Stimulated activated memory B cell treated with anti-CD40 and anti-IgM and Interleukin-4, amounts not matched to agents 10 μg/mL and 1 μg/mL and 100 μg/mL, for 72 hours (primary cell): ENCODE results near the gene AXIN1.

Experiments
- ATAC-seq: fragments of 150-1000 bp; cut with Tn5 transposase; 2 replicates; pipeline ENCODE4 v1.10.0; 2021
- H3K27ac Mint-ChIP-seq: one replicate; pipeline ENCODE4 v1.8.0; 2022; ENCODE audit warnings: mild to moderate bottlenecking, mixed read lengths
- H3K27me3 Mint-ChIP-seq: one replicate; pipeline ENCODE4 v1.8.0; 2022; ENCODE audit warnings: mixed read lengths
- H3K36me3 Mint-ChIP-seq: one replicate; pipeline ENCODE4 v1.8.0; 2022; ENCODE audit warnings: mixed read lengths
- H3K4me1 Mint-ChIP-seq: one replicate; pipeline ENCODE4 v1.8.0; 2022; ENCODE audit warnings: mixed read lengths
- H3K4me3 Mint-ChIP-seq: one replicate; pipeline ENCODE4 v1.8.0; 2022; ENCODE audit warnings: mild to moderate bottlenecking, moderate library complexity, mixed read lengths
- H3K9me3 Mint-ChIP-seq: one replicate; pipeline ENCODE4 v1.8.0; 2022; ENCODE audit warnings: mixed read lengths

Gene AXIN1

DNA sequence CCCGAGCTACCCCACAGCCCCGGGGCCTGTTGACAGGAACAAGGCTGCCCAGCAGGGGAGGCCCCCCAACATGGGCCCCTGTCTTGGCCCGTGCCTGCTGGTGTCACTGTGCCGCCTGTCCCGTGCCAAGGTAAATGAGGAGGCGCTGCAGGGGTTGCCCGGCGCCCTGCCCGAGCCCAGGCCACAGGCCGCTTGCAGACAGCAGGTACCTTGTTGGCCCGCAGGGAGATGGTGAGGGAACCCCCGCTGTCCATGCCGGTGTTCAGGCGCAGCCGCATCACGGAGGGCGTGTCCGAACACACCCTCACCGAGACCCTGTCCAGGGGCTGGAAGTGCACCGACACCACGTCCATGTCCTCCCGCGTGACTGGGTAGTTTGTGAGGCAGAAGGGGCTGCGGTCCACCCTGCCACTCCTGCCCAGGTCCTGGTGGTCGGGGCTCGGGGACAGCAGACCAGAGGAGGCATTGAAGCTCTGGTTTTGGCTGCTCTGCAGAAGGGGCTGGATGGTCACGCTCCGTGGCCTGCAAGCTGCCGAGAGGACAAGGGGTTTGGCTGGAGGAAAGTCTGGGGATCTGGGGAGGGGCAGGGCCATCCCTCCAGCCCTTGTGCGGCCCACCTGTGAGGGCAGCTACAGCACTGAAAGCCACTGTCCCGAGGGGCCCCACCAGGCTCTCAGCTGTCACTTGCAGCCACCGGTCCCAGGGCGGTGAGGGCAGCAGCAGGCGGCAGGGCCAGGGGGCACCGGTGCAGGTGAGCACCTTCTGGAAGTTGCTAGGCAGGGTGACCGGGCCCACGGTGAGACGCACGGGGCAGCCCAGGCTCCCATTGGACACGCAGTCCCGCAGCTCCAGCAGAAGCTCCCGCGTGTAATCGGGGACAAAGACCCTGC is 23.6 kb upstream of the AXIN1 start:
- peaks cover 16% of the 10 kb centered on the region for H3K4me1 Mint-ChIP-seq
- no peaks in the 10 kb centered on the region for H3K9me3 Mint-ChIP-seq
- H3K4me3 Mint-ChIP-seq = no peak overlapping the region
- no peak overlapping the region for H3K27ac Mint-ChIP-seq
- H3K36me3 Mint-ChIP-seq = peaks cover 20% of the 10 kb centered on the region
- no peaks in the 10 kb centered on the region for H3K27me3 Mint-ChIP-seq
- ATAC-seq = no peak

DNA sequence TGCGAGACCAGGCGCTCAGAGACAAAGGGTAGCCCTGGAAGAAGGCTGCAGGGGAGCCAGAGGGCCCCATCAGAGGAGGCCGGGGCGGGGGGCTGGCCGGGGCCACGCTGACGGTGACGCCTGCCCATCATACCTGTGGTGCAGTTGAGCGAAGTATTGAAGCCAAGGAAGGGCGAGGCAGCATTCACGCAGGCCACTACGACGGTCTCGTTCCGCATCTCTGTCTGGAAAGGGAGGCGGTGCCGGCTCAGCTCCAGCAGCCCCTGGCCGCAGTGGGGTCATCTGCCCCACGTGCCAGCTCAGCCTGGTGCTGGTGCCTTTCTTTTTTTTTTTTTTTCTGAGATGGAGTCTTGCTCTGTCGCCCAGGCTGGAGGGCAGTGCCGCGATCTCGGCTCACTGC is 22.7 kb upstream of the AXIN1 start:
- no peaks in the 10 kb centered on the region for H3K9me3 Mint-ChIP-seq
- ATAC-seq = no peak
- no peak overlapping the region for H3K27ac Mint-ChIP-seq
- peaks cover 25% of the 10 kb centered on the region for H3K36me3 Mint-ChIP-seq
- no peaks in the 10 kb centered on the region for H3K27me3 Mint-ChIP-seq
- no peak overlapping the region for H3K4me3 Mint-ChIP-seq
- peaks cover 21% of the 10 kb centered on the region for H3K4me1 Mint-ChIP-seq

DNA sequence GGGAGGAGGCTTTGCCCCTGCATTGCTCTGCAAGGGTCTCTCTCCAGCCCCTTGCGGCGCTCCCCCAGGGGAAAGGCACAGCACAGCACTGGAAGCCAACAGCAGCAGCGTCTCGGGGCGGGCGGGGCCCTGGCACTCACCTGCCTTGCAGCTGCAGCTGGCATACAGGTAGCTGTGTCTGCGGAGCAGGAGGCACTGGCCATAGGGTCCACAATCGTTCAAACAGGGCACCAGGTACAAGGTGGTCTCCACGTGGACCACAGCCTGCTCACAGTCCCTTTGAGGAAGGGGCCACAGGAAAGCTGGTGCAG is 22.0 kb upstream of the AXIN1 start:
- Mint-ChIP-seq H3K27ac (no peak overlapping the region), H3K27me3 (no peaks in the 10 kb centered on the region), H3K36me3 (peaks cover 27% of the 10 kb centered on the region), H3K4me1 (peaks cover 21% of the 10 kb centered on the region), H3K4me3 (no peak overlapping the region), H3K9me3 (no peaks in the 10 kb centered on the region)
- no peak for ATAC-seq

GRCh38 chr16:373848-374615 is 21.5 kb upstream of the AXIN1 start:
- H3K9me3 Mint-ChIP-seq = no peaks in the 10 kb centered on the region
- H3K27ac Mint-ChIP-seq = no peak overlapping the region
- peaks cover 27% of the 10 kb centered on the region for H3K36me3 Mint-ChIP-seq
- no peak overlapping the region for H3K4me3 Mint-ChIP-seq
- H3K4me1 Mint-ChIP-seq = peaks cover 27% of the 10 kb centered on the region
- H3K27me3 Mint-ChIP-seq = no peaks in the 10 kb centered on the region
- no peak for ATAC-seq

DNA sequence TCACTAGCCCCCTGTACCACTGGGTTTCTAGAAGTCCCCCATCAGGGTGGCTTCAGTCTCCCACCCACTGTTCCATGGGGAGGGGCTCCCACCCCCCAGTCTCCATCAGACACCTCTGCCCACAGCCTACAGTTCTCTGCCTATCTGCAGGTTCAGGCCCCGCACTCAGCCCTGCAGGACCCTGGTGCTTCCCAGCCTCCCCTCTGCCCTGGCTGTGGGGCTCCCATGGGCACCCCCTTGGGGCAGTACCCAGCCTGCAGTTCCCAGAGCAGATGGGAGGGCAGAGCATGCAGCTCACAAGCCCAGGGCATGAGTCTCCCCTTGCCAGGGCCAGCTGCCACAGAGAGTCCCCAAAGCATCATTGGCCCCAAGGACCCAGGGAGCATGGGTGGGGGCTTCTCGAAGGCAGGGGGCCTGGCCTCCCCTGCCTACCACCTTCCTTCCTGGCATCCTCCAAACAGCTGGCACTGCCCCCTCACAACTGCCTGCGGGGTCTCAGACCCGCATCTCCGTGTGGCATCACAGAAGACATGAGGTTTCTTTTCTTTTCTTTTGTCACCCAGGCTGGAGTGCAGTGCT is 20.6 kb upstream of the AXIN1 start:
- Mint-ChIP-seq H3K4me1 (peaks cover 27% of the 10 kb centered on the region), H3K36me3 (peaks cover 36% of the 10 kb centered on the region), H3K27me3 (no peaks in the 10 kb centered on the region), H3K27ac (no peak overlapping the region), H3K9me3 (no peaks in the 10 kb centered on the region), H3K4me3 (no peak overlapping the region)
- ATAC-seq = no peak

GRCh38 chr16:372302-372983 is 19.9 kb upstream of the AXIN1 start:
- peaks cover 27% of the 10 kb centered on the region for H3K4me1 Mint-ChIP-seq
- ATAC-seq = no peak
- H3K9me3 Mint-ChIP-seq = no peaks in the 10 kb centered on the region
- peaks cover 40% of the 10 kb centered on the region for H3K36me3 Mint-ChIP-seq
- no peak overlapping the region for H3K27ac Mint-ChIP-seq
- H3K27me3 Mint-ChIP-seq = no peaks in the 10 kb centered on the region
- no peak overlapping the region for H3K4me3 Mint-ChIP-seq

DNA sequence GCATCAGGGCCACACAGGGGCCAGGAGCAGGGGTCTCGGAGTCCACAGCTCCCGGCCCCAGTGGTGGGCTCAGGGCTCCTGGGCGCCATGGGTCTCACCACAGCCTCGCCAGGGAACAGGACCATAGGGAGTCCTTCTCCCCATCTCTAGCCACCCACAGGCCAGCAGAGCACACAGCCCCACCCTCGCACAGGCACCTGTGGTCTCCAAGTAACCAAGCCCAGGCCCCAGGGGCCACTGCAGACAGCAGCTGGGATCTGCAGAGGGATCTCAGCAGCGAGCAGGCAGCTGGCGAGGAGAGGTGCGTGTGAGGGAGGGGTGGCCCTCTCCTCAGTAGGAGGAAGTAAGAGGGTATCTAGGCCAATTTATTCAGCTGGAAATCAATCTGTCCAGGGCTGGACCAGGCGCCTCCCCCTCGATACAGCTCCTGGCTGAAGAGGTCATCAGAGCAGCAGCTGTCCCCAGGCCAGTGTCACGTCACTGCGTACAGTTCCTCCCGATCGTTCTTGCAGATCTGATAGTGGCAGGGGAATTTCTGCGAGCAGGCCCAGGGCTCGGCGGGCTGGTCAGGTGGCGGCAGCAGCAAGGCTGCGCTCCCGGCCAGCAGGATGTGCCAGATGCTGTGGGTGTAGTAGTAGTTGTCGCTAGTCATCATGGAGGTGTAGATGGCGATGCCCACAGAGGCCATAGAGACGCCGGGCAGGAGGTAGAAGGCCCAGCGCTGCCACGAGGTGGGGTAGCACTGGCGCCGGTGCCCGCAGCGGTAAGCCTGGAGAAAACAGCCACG is 19.2 kb upstream of the AXIN1 start:
- Mint-ChIP-seq H3K9me3 (no peaks in the 10 kb centered on the region), H3K4me1 (peaks cover 27% of the 10 kb centered on the region), H3K4me3 (no peak overlapping the region), H3K27me3 (no peaks in the 10 kb centered on the region), H3K36me3 (peaks cover 47% of the 10 kb centered on the region), H3K27ac (no peak overlapping the region)
- no peak for ATAC-seq

GRCh38 chr16:370979-371514 is 18.5 kb upstream of the AXIN1 start:
- Mint-ChIP-seq H3K36me3 (peaks cover 50% of the 10 kb centered on the region), H3K4me3 (peak overlapping the region; percentile 96), H3K27me3 (no peaks in the 10 kb centered on the region), H3K9me3 (no peaks in the 10 kb centered on the region), H3K4me1 (peaks cover 27% of the 10 kb centered on the region), H3K27ac (peak overlapping the region; percentile 95)
- no peak for ATAC-seq

DNA sequence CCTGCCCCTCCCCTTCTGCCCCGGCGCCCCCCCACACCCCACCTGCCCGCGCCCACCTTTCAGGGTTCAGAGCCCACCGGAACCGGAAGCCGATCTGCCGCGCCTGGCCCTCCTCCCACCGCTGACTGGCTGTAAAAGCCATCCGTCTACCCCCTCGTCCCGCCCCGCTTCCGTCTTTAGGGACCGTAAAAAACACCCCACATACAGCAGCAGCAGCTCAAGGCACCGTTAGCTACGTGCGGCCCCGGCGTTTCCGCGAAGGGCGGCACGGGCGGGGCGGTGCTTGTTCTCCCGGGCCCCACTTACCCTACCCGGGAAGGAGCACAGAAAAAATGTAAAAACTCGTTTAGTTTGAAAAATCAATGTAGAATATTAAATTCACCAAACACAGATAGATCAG is 17.9 kb upstream of the AXIN1 start, which contains the start of gene MRPL28:
TSS of gene MRPL28 (minus strand) at position 96 of the 400 bp plus-strand sequence. CDS start 320 bp downstream, outside the sequence.
- peaks cover 27% of the 10 kb centered on the region for H3K4me1 Mint-ChIP-seq
- H3K27ac Mint-ChIP-seq = peak within 1 kb of the TSS; percentile 95
- no peaks in the 10 kb centered on the region for H3K27me3 Mint-ChIP-seq
- peaks cover 50% of the 10 kb centered on the region for H3K36me3 Mint-ChIP-seq
- H3K9me3 Mint-ChIP-seq = no peaks in the 10 kb centered on the region
- H3K4me3 Mint-ChIP-seq = peak within 1 kb of the TSS; percentile 96
- ATAC-seq = peak; percentile 96

DNA sequence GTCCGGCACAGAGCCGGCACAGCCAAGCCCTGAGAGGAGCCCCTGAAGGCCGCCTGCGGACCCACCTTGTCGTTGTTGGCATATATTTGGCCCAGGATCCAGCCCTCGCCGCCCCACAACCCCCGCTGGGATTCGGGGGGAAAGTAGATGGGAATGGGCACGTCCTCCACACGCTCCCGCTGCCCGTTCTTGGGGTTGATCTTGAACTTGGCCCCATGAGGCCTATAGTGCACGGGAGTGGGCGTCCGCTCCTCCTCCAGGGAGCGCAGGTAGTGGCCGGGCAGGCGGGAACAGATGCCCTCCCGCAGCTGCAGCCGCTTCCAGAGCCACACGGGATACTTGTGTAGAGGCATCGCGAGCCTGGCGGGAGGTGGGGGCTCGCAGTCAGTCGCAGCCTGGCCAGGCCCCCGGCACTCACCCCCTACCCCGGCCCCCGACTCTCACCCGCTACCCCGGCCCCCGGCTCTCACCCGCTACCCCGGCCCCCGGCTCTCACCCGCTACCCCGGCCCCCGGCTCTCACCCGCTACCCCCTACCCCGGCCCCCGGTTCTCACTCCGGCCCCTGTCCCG is 17.4 kb upstream of the AXIN1 start:
- H3K27me3 Mint-ChIP-seq = no peaks in the 10 kb centered on the region
- no peaks in the 10 kb centered on the region for H3K9me3 Mint-ChIP-seq
- peak overlapping the region; percentile 95 for H3K27ac Mint-ChIP-seq
- ATAC-seq = no peak
- H3K4me1 Mint-ChIP-seq = peaks cover 27% of the 10 kb centered on the region
- H3K4me3 Mint-ChIP-seq = peak overlapping the region; percentile 96
- H3K36me3 Mint-ChIP-seq = peaks cover 50% of the 10 kb centered on the region

- no peak for ATAC-seq
- H3K4me3 Mint-ChIP-seq = peak overlapping the region; percentile 70
- no peaks in the 10 kb centered on the region for H3K9me3 Mint-ChIP-seq
- H3K27ac Mint-ChIP-seq = peak overlapping the region; percentile 95
- H3K27me3 Mint-ChIP-seq = peaks cover 4% of the 10 kb centered on the region
- peaks cover 27% of the 10 kb centered on the region for H3K4me1 Mint-ChIP-seq
- H3K36me3 Mint-ChIP-seq = peaks cover 50% of the 10 kb centered on the region
Measured at GRCh38 chr16:369275-369865, 16.8 kb upstream of the AXIN1 start.

- Mint-ChIP-seq H3K27ac (no peak overlapping the region), H3K9me3 (no peaks in the 10 kb centered on the region), H3K4me1 (peaks cover 27% of the 10 kb centered on the region), H3K4me3 (no peak overlapping the region), H3K36me3 (peaks cover 44% of the 10 kb centered on the region), H3K27me3 (peaks cover 12% of the 10 kb centered on the region)
- no peak for ATAC-seq
Measured at GRCh38 chr16:368388-369158, 16.1 kb upstream of the AXIN1 start.

- H3K27ac Mint-ChIP-seq = no peak overlapping the region
- peaks cover 29% of the 10 kb centered on the region for H3K4me1 Mint-ChIP-seq
- ATAC-seq = no peak
- H3K36me3 Mint-ChIP-seq = peaks cover 39% of the 10 kb centered on the region
- no peaks in the 10 kb centered on the region for H3K9me3 Mint-ChIP-seq
- H3K4me3 Mint-ChIP-seq = no peak overlapping the region
- peaks cover 20% of the 10 kb centered on the region for H3K27me3 Mint-ChIP-seq
Measured at GRCh38 chr16:367333-367903, 14.9 kb upstream of the AXIN1 start.
